Measurements from ENCODE around the gene UBE3D. TPM values are rescaled to one million over a fixed set of nuclear protein-coding genes. Genes with fewer than 3 reads are reported as not detected.

Gene UBE3D
- total and polyA plus RNA-seq, 10 donors = 3.8 to 20.6 (median 8.1) TPM

GRCh38 chr6:83061190-83061589 is 4.5 kb downstream of the UBE3D start:
- intact Hi-C loops (cut with DNase I; ENCODE audit: low total_unique reads) = loop anchor here (10.0 kb wide), 1 partner anchor 454 kb away; the partner anchor contains the start of gene PRSS35
- no peak for TF ChIP-seq CTCF (IDR thresholded peaks at IDR 0.05 in 8 of 11, conservative IDR thresholded peaks at IDR 0.05 in 3 of 11)
- no peak for TF ChIP-seq POLR2A (IDR thresholded peaks at IDR 0.05)
- TF ChIP-seq POLR2AphosphoS5 (IDR thresholded peaks at IDR 0.05) = no peak
- Histone ChIP-seq H3K4me1 (peaks cover 3 to 30% (median 17%) of the 10 kb centered on the region in 6 donors), H3K9me3 (no peaks in the 10 kb centered on the region), H3K27ac (no peak overlapping the region), H3K4me3 (no peak overlapping the region), H3K27me3 (replicated peaks in 1 of 7) (no peaks in the 10 kb centered on the region), H3K36me3 (peaks cover 0 to 16% (median 10%) of the 10 kb centered on the region in 6 donors)
- DNase-seq = no peak

GRCh38 chr6:83057705-83058321 is 7.8 kb downstream of the UBE3D start:
- intact Hi-C loops (cut with DNase I; ENCODE audit: low total_unique reads) = loop anchor here (5.0 kb wide), 1 partner anchor 786 kb away; no protein-coding TSS in a partner anchor
- Histone ChIP-seq H3K4me1 (peaks cover 0 to 9% (median 2%) of the 10 kb centered on the region in 6 donors), H3K27me3 (replicated peaks in 1 of 7) (no peaks in the 10 kb centered on the region), H3K27ac (no peak overlapping the region), H3K4me3 (no peak overlapping the region), H3K9me3 (no peaks in the 10 kb centered on the region), H3K36me3 (peaks cover 0 to 33% (median 14%) of the 10 kb centered on the region in 6 donors)
- TF ChIP-seq POLR2AphosphoS5 (IDR thresholded peaks at IDR 0.05) (no peak), CTCF (IDR thresholded peaks at IDR 0.05 in 8 of 11, conservative IDR thresholded peaks at IDR 0.05 in 3 of 11) (peak in 8 of 11 experiments; percentile 22 to 56 (median 45))
- 43 to 54% (median 49%) methylated on average over 4 of the region's 4 CpGs for WGBS, 5 donors
- DNase-seq = no peak

- intact Hi-C loops (cut with DNase I; ENCODE audit: low total_unique reads) = loop anchor here (5.0 kb wide), 1 partner anchor 783 kb away; no protein-coding TSS in a partner anchor
- no peak overlapping the region for H3K27ac ChIP-seq
- H3K4me1 ChIP-seq = peaks cover 0 to 9% (median 2%) of the 10 kb centered on the region in 6 donors
- no peaks in the 10 kb centered on the region for H3K27me3 ChIP-seq (replicated peaks in 1 of 7)
- 25 to 44% (median 43%) methylated on average over 6 of the region's 6 CpGs for WGBS, 5 donors
- H3K9me3 ChIP-seq = no peaks in the 10 kb centered on the region
- H3K4me3 ChIP-seq = no peak overlapping the region
- no peak for DNase-seq
- peaks cover 0 to 56% (median 17%) of the 10 kb centered on the region in 6 donors for H3K36me3 ChIP-seq
- no peak for TF ChIP-seq POLR2A (IDR thresholded peaks at IDR 0.05)
- peak; percentile 39 to 83 (median 72) for TF ChIP-seq CTCF (IDR thresholded peaks at IDR 0.05 in 8 of 11, conservative IDR thresholded peaks at IDR 0.05 in 3 of 11)
- TF ChIP-seq POLR2AphosphoS5 (IDR thresholded peaks at IDR 0.05) = no peak
Observed at GRCh38 chr6:83055366-83055964, 10.2 kb downstream of the UBE3D start.

GRCh38 chr6:83053678-83054077 is 12.0 kb downstream of the UBE3D start:
- H3K27ac ChIP-seq = no peak overlapping the region
- no peak for DNase-seq
- no peak for TF ChIP-seq CTCF (IDR thresholded peaks at IDR 0.05 in 8 of 11, conservative IDR thresholded peaks at IDR 0.05 in 3 of 11)
- TF ChIP-seq POLR2AphosphoS5 (IDR thresholded peaks at IDR 0.05) = no peak
- TF ChIP-seq POLR2A (IDR thresholded peaks at IDR 0.05) = no peak
- H3K27me3 ChIP-seq (replicated peaks in 1 of 7) = no peaks in the 10 kb centered on the region
- peaks cover 0 to 9% (median 2%) of the 10 kb centered on the region in 6 donors for H3K4me1 ChIP-seq
- H3K4me3 ChIP-seq = no peak overlapping the region
- H3K36me3 ChIP-seq = peaks cover 0 to 66% (median 17%) of the 10 kb centered on the region in 6 donors
- intact Hi-C loops (cut with DNase I; ENCODE audit: low total_unique reads) = no loop called here
- WGBS, 5 donors = 88 to 93% (median 92%) methylated on average over 3 of the region's 3 CpGs
- no peaks in the 10 kb centered on the region for H3K9me3 ChIP-seq
